CD8-positive, alpha-beta memory T cell (primary cell): ENCODE results near the gene SLC6A13. TPM values are rescaled to one million over a fixed set of nuclear protein-coding genes. Genes with fewer than 3 reads are reported as not detected.

Experiments
- CTCF ChIA-PET: fragments of 350-600 bp; sonication (Branson Sonifier 250); formaldehyde crosslinking; loops from one replicate; lab custom pipeline; 2021; ENCODE audit warnings: antibody characterized with exemption; lab: Charles Lee
- POLR2A ChIA-PET: fragments of 350-600 bp; sonication (Branson Sonifier 250); formaldehyde crosslinking; loops from one replicate; lab custom pipeline; 2021; ENCODE audit warnings: antibody characterized with exemption; lab: Charles Lee
- DNase-seq, 5 donors: peaks; one replicate each; pipeline versions ENCODE4 v3.0.0 to v3.0.0-alpha.2; 2020 to 2022; ENCODE audit warnings: mixed read lengths in 1 of 5
- H3K27ac ChIP-seq: one replicate; pipeline ENCODE4 v1.7.0; 2013; ENCODE audit warnings: low read depth, mild to moderate bottlenecking, low read length, moderate library complexity
- H3K27me3 ChIP-seq: 2 replicates; pipeline ENCODE4 v1.7.0; 2013; ENCODE audit warnings: low read length, mild to moderate bottlenecking; ENCODE audit not compliant: insufficient read depth, poor library complexity, severe bottlenecking
- H3K36me3 ChIP-seq: 2 replicates; pipeline ENCODE4 v1.7.0; 2013; ENCODE audit warnings: mild to moderate bottlenecking, low read length, moderate library complexity; ENCODE audit not compliant: insufficient read depth
- H3K4me1 ChIP-seq: 2 replicates; pipeline ENCODE4 v1.7.0; 2013; ENCODE audit warnings: mild to moderate bottlenecking, low read length, moderate library complexity; ENCODE audit not compliant: insufficient read depth
- H3K4me3 ChIP-seq: 2 replicates; pipeline ENCODE4 v1.7.0; 2013; ENCODE audit warnings: mild to moderate bottlenecking, low read length
- H3K9me3 ChIP-seq: 2 replicates; pipeline ENCODE4 v1.7.0; 2013; ENCODE audit warnings: mild to moderate bottlenecking, low read length
- H3K27ac Mint-ChIP-seq, 8 donors: one replicate each; pipeline ENCODE4 v1.8.0; 2020 to 2021; ENCODE audit warnings: mixed read lengths in 8 of 8, mild to moderate bottlenecking in 6 of 8, inconsistent platforms in 3 of 8, moderate library complexity in 3 of 8
- H3K27me3 Mint-ChIP-seq, 2 donors: one replicate each; pipeline ENCODE4 v1.8.0; 2020 to 2021; ENCODE audit warnings: mixed read lengths in 2 of 2, mild to moderate bottlenecking in 1 of 2, moderate library complexity in 1 of 2
- H3K36me3 Mint-ChIP-seq, 3 donors: one replicate each; pipeline ENCODE4 v1.8.0; 2020 to 2021; ENCODE audit warnings: mixed read lengths in 3 of 3, inconsistent platforms in 1 of 3, mild to moderate bottlenecking in 1 of 3
- H3K4me1 Mint-ChIP-seq, 3 donors: one replicate each; pipeline ENCODE4 v1.8.0; 2020 to 2021; ENCODE audit warnings: mixed read lengths in 3 of 3, inconsistent platforms in 1 of 3, mild to moderate bottlenecking in 1 of 3
- H3K4me3 Mint-ChIP-seq, 7 donors: one replicate each; pipeline ENCODE4 v1.8.0; 2020 to 2021; ENCODE audit warnings: mixed read lengths in 7 of 7, mild to moderate bottlenecking in 6 of 7, moderate library complexity in 4 of 7, inconsistent platforms in 2 of 7
- H3K9me3 Mint-ChIP-seq, 5 donors: one replicate each; pipeline ENCODE4 v1.8.0; 2020 to 2022; ENCODE audit warnings: mixed read lengths in 5 of 5, mild to moderate bottlenecking in 3 of 5, moderate library complexity in 2 of 5, inconsistent platforms in 1 of 5
- polyA plus RNA-seq: library from polyadenylated mRNA; unstranded; fragments of 300-500 nt; fragmentation: Illumina TruSeq; gene quantifications from one replicate; pipeline ENCODE4 v1.2.3, GENCODE V29; 2021
- total RNA-seq, 2 experiments: library from RNA; stranded (reverse); gene quantifications; one replicate each; pipeline ENCODE4 v1.2.3, GENCODE V29; 2021

The SLC6A13 gene
- total and polyA plus RNA-seq, 3 experiments from 2014 or later = 0.09 to 0.31 TPM; not detected in 1

GRCh38 chr12:224330-224729, 38.3 kb downstream of the SLC6A13 start:
- H3K36me3 ChIP-seq = no peaks in the 10 kb centered on the region
- Mint-ChIP-seq H3K27ac (no peak overlapping the region), H3K4me3 (no peak overlapping the region), H3K27me3 (peaks cover 6 to 17% of the 10 kb centered on the region in 2 donors), H3K9me3 (no peaks in the 10 kb centered on the region), H3K4me1 (peaks cover 0 to 5% (median 0%) of the 10 kb centered on the region in 3 donors), H3K36me3 (no peaks in the 10 kb centered on the region)
- H3K27me3 ChIP-seq = no peaks in the 10 kb centered on the region
- CTCF ChIA-PET = no interaction called here
- H3K4me1 ChIP-seq = no peaks in the 10 kb centered on the region
- no peak overlapping the region for H3K4me3 ChIP-seq
- no peak for DNase-seq
- POLR2A ChIA-PET = no interaction called here
- no peak overlapping the region for H3K27ac ChIP-seq
- no peaks in the 10 kb centered on the region for H3K9me3 ChIP-seq

- H3K9me3 ChIP-seq = no peaks in the 10 kb centered on the region
- Mint-ChIP-seq H3K36me3 (no peaks in the 10 kb centered on the region), H3K9me3 (no peaks in the 10 kb centered on the region), H3K4me3 (no peak overlapping the region), H3K27me3 (peaks cover 5 to 13% of the 10 kb centered on the region in 2 donors), H3K27ac (no peak overlapping the region), H3K4me1 (peaks cover 0 to 5% (median 0%) of the 10 kb centered on the region in 3 donors)
- CTCF ChIA-PET = no interaction called here
- POLR2A ChIA-PET = no interaction called here
- no peak for DNase-seq
- no peak overlapping the region for H3K27ac ChIP-seq
- no peak overlapping the region for H3K4me3 ChIP-seq
- no peaks in the 10 kb centered on the region for H3K36me3 ChIP-seq
- no peaks in the 10 kb centered on the region for H3K27me3 ChIP-seq
- no peaks in the 10 kb centered on the region for H3K4me1 ChIP-seq
Observed at GRCh38 chr12:223841-224240, 38.8 kb downstream of the SLC6A13 start.

GRCh38 chr12:221736-222135, 40.9 kb downstream of the SLC6A13 start:
- H3K4me1 ChIP-seq = no peaks in the 10 kb centered on the region
- no peaks in the 10 kb centered on the region for H3K36me3 ChIP-seq
- H3K4me3 ChIP-seq = no peak overlapping the region
- no peaks in the 10 kb centered on the region for H3K9me3 Mint-ChIP-seq
- CTCF ChIA-PET = no interaction called here
- DNase-seq = no peak
- POLR2A ChIA-PET = no interaction called here
- H3K36me3 Mint-ChIP-seq = no peaks in the 10 kb centered on the region
- no peak overlapping the region for H3K27ac ChIP-seq
- H3K4me3 Mint-ChIP-seq = no peak overlapping the region
- no peaks in the 10 kb centered on the region for H3K9me3 ChIP-seq
- H3K4me1 Mint-ChIP-seq = peaks cover 0 to 5% (median 0%) of the 10 kb centered on the region in 3 donors
- peaks cover 5 to 11% of the 10 kb centered on the region in 2 donors for H3K27me3 Mint-ChIP-seq
- H3K27me3 ChIP-seq = no peaks in the 10 kb centered on the region
- H3K27ac Mint-ChIP-seq = no peak overlapping the region

GRCh38 chr12:220946-221550, 41.6 kb downstream of the SLC6A13 start:
- no peak overlapping the region for H3K4me3 Mint-ChIP-seq
- Histone ChIP-seq H3K9me3 (no peaks in the 10 kb centered on the region), H3K27ac (no peak overlapping the region), H3K36me3 (no peaks in the 10 kb centered on the region), H3K27me3 (no peaks in the 10 kb centered on the region), H3K4me1 (no peaks in the 10 kb centered on the region), H3K4me3 (no peak overlapping the region)
- ChIA-PET POLR2A (no interaction called here), CTCF (no interaction called here)
- H3K36me3 Mint-ChIP-seq = no peaks in the 10 kb centered on the region
- H3K27ac Mint-ChIP-seq = peak overlapping the region in 1 of 8 donors; percentile 14
- H3K9me3 Mint-ChIP-seq = no peaks in the 10 kb centered on the region
- DNase-seq = no peak
- H3K4me1 Mint-ChIP-seq = peaks cover 0 to 5% (median 0%) of the 10 kb centered on the region in 3 donors
- peaks cover 5 to 14% of the 10 kb centered on the region in 2 donors for H3K27me3 Mint-ChIP-seq

- Mint-ChIP-seq H3K4me1 (peaks cover 0 to 5% (median 0%) of the 10 kb centered on the region in 3 donors), H3K4me3 (no peak overlapping the region), H3K27ac (no peak overlapping the region), H3K27me3 (peaks cover 3 to 14% of the 10 kb centered on the region in 2 donors), H3K36me3 (no peaks in the 10 kb centered on the region), H3K9me3 (no peaks in the 10 kb centered on the region)
- H3K4me3 ChIP-seq = no peak overlapping the region
- ChIA-PET POLR2A (no interaction called here), CTCF (no interaction called here)
- H3K4me1 ChIP-seq = no peaks in the 10 kb centered on the region
- H3K36me3 ChIP-seq = no peaks in the 10 kb centered on the region
- H3K9me3 ChIP-seq = no peaks in the 10 kb centered on the region
- no peak for DNase-seq
- H3K27me3 ChIP-seq = no peaks in the 10 kb centered on the region
- H3K27ac ChIP-seq = no peak overlapping the region
Observed at GRCh38 chr12:220491-220890, 42.1 kb downstream of the SLC6A13 start.

- DNase-seq = peak in 3 of 5 donors; percentile 4 to 35 (median 10)
- Histone ChIP-seq H3K27ac (no peak overlapping the region), H3K9me3 (no peaks in the 10 kb centered on the region), H3K4me1 (no peaks in the 10 kb centered on the region), H3K27me3 (no peaks in the 10 kb centered on the region), H3K4me3 (no peak overlapping the region), H3K36me3 (no peaks in the 10 kb centered on the region)
- peaks cover 0 to 5% (median 0%) of the 10 kb centered on the region in 3 donors for H3K4me1 Mint-ChIP-seq
- no peaks in the 10 kb centered on the region for H3K9me3 Mint-ChIP-seq
- no peak overlapping the region for H3K4me3 Mint-ChIP-seq
- CTCF ChIA-PET = no interaction called here
- no peak overlapping the region for H3K27ac Mint-ChIP-seq
- H3K36me3 Mint-ChIP-seq = no peaks in the 10 kb centered on the region
- peaks cover 6 to 14% of the 10 kb centered on the region in 2 donors for H3K27me3 Mint-ChIP-seq
- POLR2A ChIA-PET = no interaction called here
Observed at GRCh38 chr12:219891-220352, 42.7 kb downstream of the SLC6A13 start.

- CTCF ChIA-PET = interaction anchor here (0.8 kb wide), 1 partner anchor 31 kb away, joined by 3 read pairs; no protein-coding TSS in a partner anchor
- POLR2A ChIA-PET = no interaction called here
- Histone ChIP-seq H3K9me3 (no peaks in the 10 kb centered on the region), H3K27ac (no peak overlapping the region), H3K4me3 (no peak overlapping the region), H3K36me3 (no peaks in the 10 kb centered on the region), H3K27me3 (no peaks in the 10 kb centered on the region), H3K4me1 (no peaks in the 10 kb centered on the region)
- Mint-ChIP-seq H3K9me3 (no peaks in the 10 kb centered on the region), H3K27ac (no peak overlapping the region), H3K36me3 (no peaks in the 10 kb centered on the region), H3K27me3 (peaks cover 11 to 20% of the 10 kb centered on the region in 2 donors), H3K4me3 (no peak overlapping the region), H3K4me1 (peaks cover 0 to 5% (median 0%) of the 10 kb centered on the region in 3 donors)
- DNase-seq = no peak
Observed at GRCh38 chr12:218728-219590, 43.7 kb downstream of the SLC6A13 start.

- Histone ChIP-seq H3K4me3 (no peak overlapping the region), H3K36me3 (no peaks in the 10 kb centered on the region), H3K27ac (no peak overlapping the region), H3K9me3 (no peaks in the 10 kb centered on the region), H3K27me3 (peaks cover 4% of the 10 kb centered on the region), H3K4me1 (no peaks in the 10 kb centered on the region)
- Mint-ChIP-seq H3K9me3 (no peaks in the 10 kb centered on the region), H3K4me3 (no peak overlapping the region), H3K36me3 (no peaks in the 10 kb centered on the region), H3K4me1 (peaks cover 0 to 5% (median under 1%) of the 10 kb centered on the region in 3 donors), H3K27ac (no peak overlapping the region), H3K27me3 (peaks cover 18 to 25% of the 10 kb centered on the region in 2 donors)
- no peak for DNase-seq
- CTCF ChIA-PET = interaction anchor here (0.8 kb wide), 1 partner anchor 30 kb away, joined by 3 read pairs; no protein-coding TSS in a partner anchor
- POLR2A ChIA-PET = no interaction called here
Observed at GRCh38 chr12:218221-218620, 44.4 kb downstream of the SLC6A13 start.
